Left lobe of liver (tissue), 2 donors: Measurements from ENCODE around the gene KLF13. TPM values are rescaled to one million over a fixed set of nuclear protein-coding genes. Genes with fewer than 3 reads are reported as not detected.

Experiments
- ATAC-seq: fragments of 200-7000 bp; cut with Tn5 transposase; one replicate; pipeline ENCODE4 v1.9.1; 2020; ENCODE audit warnings: mild to moderate bottlenecking, moderate library complexity
- DNase-seq: peaks from one replicate; pipeline ENCODE4 v3.0.0-alpha.2; 2020; ENCODE audit warnings: low spot score
- total RNA-seq: library from RNA; stranded (reverse); gene quantifications from one replicate; pipeline ENCODE4 v1.2.1, GENCODE V29; 2021
- donor health status: DM: no; HTN: no; CAD: no; lungs with moderate emphysema.
- donor health status: DM: no; HTN: yes; CAD: no.

The KLF13 gene
- total RNA-seq: 91.9 TPM

DNA sequence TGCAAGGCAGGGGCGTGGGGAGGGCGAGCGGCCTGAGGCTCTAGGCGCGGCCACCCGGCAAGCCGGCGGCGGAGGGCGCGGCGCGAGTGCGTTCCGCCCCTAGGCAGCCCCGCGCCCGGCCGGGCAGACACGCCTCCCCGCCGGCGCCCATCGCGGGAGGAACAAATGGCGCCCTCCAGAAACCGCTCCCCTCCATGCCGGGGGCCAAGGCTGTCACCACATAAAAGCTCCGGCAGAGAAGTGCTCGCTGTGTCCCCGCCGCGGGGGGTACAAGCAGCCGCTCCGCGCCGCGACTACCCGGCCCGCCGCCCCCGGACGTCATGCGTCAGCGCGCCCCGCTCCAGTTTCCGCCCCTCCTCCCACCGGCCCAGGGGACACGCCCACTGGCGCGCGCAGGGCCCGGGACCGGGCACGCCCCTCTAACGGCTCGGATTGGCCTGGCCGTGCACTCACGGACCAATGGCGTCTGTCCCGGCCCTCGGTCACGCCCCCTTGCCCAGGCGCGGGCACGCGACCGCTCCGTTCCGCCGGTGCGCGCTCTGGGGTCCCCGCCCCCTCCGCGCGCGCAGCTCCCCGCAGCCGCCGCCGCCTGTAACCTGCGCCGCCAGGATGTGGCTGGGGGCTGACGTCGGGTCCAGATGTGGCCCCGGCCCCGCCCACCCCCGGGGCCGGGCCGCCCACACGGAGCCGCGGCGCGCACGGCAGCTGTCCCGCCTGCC is at the start of gene KLF13:
TSS of gene KLF13 (plus strand) at position 680 of the 719 bp plus-strand sequence. CDS start 378 bp downstream, outside the sequence.
- peak; percentile 77 for ATAC-seq
- peak; percentile 100 for DNase-seq

- DNase-seq (no peak), ATAC-seq (no peak)
Observed at GRCh38 chr15:31277335-31278060, 49.1 kb upstream of the KLF13 start.

GRCh38 chr15:31278061-31278445 is 48.6 kb upstream of the KLF13 start:
- ATAC-seq (no peak), DNase-seq (no peak)

GRCh38 chr15:31278544-31279220 is 48.0 kb upstream of the KLF13 start:
- no peak for ATAC-seq

DNA sequence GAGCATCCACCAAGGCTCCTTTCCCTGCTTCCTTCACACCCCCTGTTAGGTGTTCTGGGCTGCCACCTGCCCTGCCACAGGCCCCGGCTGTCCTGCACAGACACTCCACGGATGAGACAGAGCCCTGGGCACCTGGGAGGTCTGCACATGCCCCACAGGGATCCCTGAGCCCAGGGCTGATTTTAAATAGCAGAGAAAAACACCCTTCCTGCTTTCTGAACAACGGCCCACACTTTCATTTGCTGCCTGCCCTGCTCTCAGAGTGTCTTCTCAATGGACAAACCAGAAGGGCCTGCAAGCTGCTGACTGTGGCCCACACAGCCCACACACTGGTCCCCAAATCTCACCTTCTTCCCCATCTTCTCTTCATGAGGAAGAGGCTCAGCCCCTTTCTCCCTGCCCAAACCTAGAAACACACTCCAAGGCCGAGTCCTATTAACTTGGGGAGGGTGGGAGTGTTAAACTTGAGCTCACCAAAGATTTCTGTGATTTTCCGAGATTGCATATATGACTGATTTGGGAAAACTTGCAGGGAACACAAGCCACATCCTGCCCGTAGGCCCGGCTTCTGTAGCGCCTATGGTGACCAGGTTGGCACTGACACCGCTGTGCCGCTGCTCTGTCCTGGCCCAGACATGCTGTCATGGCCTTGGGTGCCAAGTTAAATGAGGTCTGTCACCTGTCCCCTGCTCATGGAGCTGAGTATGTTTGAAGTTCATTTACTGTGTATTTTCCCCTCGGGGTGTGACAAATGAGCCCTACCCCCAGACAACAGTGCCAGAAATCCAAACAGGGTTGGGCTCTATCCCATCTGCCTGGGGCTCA is 47.2 kb upstream of the KLF13 start:
- DNase-seq (peak; percentile 84), ATAC-seq (peak; percentile 91)

More at GRCh38 chr15:31278544-31279220, 48.0 kb upstream of the KLF13 start:
- peak; percentile 43 for DNase-seq

GRCh38 chr15:31280046-31280830 is 46.4 kb upstream of the KLF13 start:
- DNase-seq (peak; percentile 77), ATAC-seq (peak; percentile 82)

GRCh38 chr15:31280831-31281216 is 45.8 kb upstream of the KLF13 start:
- DNase-seq (no peak), ATAC-seq (no peak)

- ATAC-seq: no peak
- DNase-seq: no peak
Observed at GRCh38 chr15:31283043-31283442, 43.6 kb upstream of the KLF13 start.

GRCh38 chr15:31285772-31286261 is 40.8 kb upstream of the KLF13 start:
- DNase-seq (no peak), ATAC-seq (no peak)

DNA sequence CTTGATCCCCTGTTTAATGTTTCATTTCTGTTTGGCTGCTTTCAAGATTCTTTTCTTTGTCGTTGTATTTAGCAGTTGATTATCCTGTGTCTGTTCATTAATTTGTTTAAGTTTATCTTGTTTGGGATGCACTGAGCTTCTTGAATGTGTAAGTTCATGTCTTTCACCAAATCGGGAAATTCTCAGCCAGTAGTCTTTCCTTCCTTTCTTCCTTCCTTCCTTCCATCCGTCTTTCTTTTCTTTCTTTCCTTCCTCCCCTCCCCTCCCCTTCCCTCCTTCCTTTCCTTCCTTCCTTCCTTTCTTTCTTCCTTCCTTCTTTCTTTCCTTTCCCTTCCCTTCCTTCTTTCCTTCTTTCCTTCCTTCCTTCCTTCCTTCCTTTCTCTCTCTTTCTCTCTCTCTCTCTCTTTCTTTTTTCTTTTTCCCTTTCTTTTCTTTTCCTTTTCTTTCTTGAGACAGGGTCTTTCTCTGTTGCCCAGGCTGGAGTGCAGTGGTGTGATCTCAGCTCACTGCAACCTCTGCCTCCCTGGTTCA is 35.5 kb upstream of the KLF13 start:
- no peak for ATAC-seq
- DNase-seq: no peak

GRCh38 chr15:31292391-31293015 is 34.1 kb upstream of the KLF13 start:
- DNase-seq (peak; percentile 41), ATAC-seq (no peak)

GRCh38 chr15:31293655-31294054 is 33.0 kb upstream of the KLF13 start:
- DNase-seq: peak; percentile 33

GRCh38 chr15:31294067-31294466 is 32.6 kb upstream of the KLF13 start:
- DNase-seq (peak; percentile 33), ATAC-seq (no peak)

More at GRCh38 chr15:31293655-31294054, 33.0 kb upstream of the KLF13 start:
- no peak for ATAC-seq

GRCh38 chr15:31295658-31296057 is 31.0 kb upstream of the KLF13 start:
- no peak for ATAC-seq
- peak; percentile 48 for DNase-seq

- DNase-seq (no peak), ATAC-seq (peak; percentile 5)
Observed at GRCh38 chr15:31296219-31296645, 30.4 kb upstream of the KLF13 start.

GRCh38 chr15:31296646-31297574 is 29.7 kb upstream of the KLF13 start:
- peak; percentile 88 for ATAC-seq

DNA sequence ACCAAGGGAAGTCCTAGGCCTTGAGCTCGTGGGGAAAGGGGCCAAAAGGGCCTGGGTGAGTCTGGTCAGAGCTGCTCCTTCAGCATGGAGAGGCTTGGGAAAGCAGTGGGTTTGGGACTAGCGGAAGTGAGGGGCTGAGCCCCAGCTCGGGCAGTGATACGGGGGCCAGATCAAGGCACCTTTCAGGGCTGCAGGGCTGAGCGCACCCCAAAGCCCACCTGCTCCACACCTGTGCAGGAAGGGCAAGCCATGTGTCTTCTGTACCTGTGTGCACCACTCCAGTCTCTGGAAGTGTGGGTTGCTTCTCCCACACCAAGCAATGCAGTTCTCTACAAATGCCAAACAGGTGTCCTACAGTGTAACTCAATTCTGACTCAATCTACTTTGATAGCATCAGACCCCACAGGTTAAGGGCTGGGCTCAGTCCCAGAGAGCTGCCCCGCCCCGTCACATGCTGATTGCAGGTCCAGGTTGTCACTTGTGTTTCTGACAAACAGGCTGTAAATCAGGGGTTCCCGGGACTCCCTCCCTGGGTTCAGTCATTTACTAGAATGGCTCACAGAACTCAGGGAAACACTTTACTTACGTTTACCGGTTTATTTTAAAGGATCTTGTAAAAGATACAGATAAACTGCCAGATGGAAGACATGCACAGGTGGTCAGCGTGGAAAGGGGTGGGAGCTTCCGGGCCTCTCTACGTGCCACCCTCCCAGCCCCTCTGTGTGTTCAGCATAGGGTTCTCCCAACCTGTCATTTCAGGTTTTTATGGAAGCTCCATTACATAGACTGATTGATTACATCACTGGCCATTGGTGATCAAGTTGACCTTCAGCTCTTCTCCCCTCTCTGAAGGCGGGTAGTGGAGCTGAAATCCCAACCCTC is 28.8 kb upstream of the KLF13 start:
- DNase-seq (peak; percentile 58), ATAC-seq (no peak)

More at GRCh38 chr15:31296646-31297574, 29.7 kb upstream of the KLF13 start:
- DNase-seq: peak; percentile 99
